Activated CD8-positive, alpha-beta T cell treated with anti-CD3 and anti-CD28 coated beads for 36 hours (primary cell): ENCODE results near the gene C8A. TPM values are rescaled to one million over a fixed set of nuclear protein-coding genes. Genes with fewer than 3 reads are reported as not detected.

Source experiments
- ATAC-seq: fragments of 200-7000 bp; cut with Tn5 transposase; one replicate; pipeline ENCODE4 v1.10.0; 2021; ENCODE audit warnings: mild to moderate bottlenecking, moderate library complexity
- CTCF ChIA-PET: fragments of 350-600 bp; sonication (Branson Sonifier 250); formaldehyde crosslinking; loops from one replicate; lab custom pipeline; 2021; ENCODE audit warnings: antibody characterized with exemption; lab: Charles Lee
- POLR2A ChIA-PET: fragments of 350-600 bp; sonication (Branson Sonifier 250); formaldehyde crosslinking; loops from one replicate; lab custom pipeline; 2021; ENCODE audit warnings: antibody characterized with exemption; lab: Charles Lee
- DNase-seq: peaks from one replicate; pipeline ENCODE4 v3.0.0-alpha.2; 2020
- H3K27ac Mint-ChIP-seq: one replicate; pipeline ENCODE4 v1.8.0; 2021; ENCODE audit warnings: mild to moderate bottlenecking, mixed read lengths
- H3K27me3 Mint-ChIP-seq: one replicate; pipeline ENCODE4 v1.8.0; 2021; ENCODE audit warnings: mixed read lengths
- H3K36me3 Mint-ChIP-seq: one replicate; pipeline ENCODE4 v1.8.0; 2021; ENCODE audit warnings: low read depth, mixed read lengths
- H3K4me1 Mint-ChIP-seq: one replicate; pipeline ENCODE4 v1.8.0; 2021; ENCODE audit warnings: low read depth, mixed read lengths
- H3K4me3 Mint-ChIP-seq: one replicate; pipeline ENCODE4 v1.8.0; 2021; ENCODE audit warnings: mild to moderate bottlenecking, moderate library complexity, mixed read lengths
- H3K9me3 Mint-ChIP-seq: one replicate; pipeline ENCODE4 v1.8.0; 2021; ENCODE audit warnings: mixed read lengths
- intact Hi-C: fragments of 100-400 bp; cut with micrococcal nuclease; formaldehyde crosslinking; loops from one replicate; pipeline ENCODE4 v1.10.0; 2022
- total RNA-seq, 2 experiments: library from RNA; stranded (reverse); gene quantifications; one replicate each; pipeline ENCODE4 v1.2.3, GENCODE V29; 2021
- TF ChIP-seq, protein P1 (sequence below): fragments of 200-600 bp; IDR thresholded peaks from one replicate; pipeline ENCODE4 v1.8.0; 2022; ENCODE audit warnings: antibody characterized with exemption, mild to moderate bottlenecking

The C8A gene
- total RNA-seq, 2 experiments from 2014 or later = not detected

DNA sequence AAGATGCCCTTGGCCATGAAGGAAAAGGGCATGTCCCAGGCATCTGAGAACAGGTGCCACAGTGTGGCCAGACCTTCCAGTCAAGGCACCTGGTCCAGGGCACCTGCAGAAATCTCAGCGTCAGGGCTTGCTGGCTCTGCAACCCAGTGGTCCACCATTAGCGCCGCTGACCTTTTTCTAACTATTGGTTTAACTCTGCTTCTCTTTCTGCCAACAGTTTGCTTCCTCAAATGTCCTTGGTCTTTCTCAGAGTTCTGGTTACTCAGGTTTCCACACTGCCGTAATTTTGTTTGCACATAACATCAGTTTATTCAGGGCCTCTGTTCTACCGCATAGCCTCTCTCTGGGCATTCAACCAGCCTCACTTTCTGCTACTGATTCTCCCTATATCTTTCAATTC, 18.9 kb upstream of the C8A start:
- no peak for ATAC-seq
- ChIA-PET CTCF (interaction anchor here (0.9 kb wide), 1 partner anchor 10 kb away, joined by 3 read pairs; no protein-coding TSS in a partner anchor), POLR2A (no interaction called here)
- Mint-ChIP-seq H3K36me3 (no peaks in the 10 kb centered on the region), H3K4me3 (no peak overlapping the region), H3K9me3 (no peaks in the 10 kb centered on the region), H3K27me3 (peaks cover 8% of the 10 kb centered on the region), H3K4me1 (peaks cover 5% of the 10 kb centered on the region), H3K27ac (no peak overlapping the region)
- TF ChIP-seq, protein P1, sequence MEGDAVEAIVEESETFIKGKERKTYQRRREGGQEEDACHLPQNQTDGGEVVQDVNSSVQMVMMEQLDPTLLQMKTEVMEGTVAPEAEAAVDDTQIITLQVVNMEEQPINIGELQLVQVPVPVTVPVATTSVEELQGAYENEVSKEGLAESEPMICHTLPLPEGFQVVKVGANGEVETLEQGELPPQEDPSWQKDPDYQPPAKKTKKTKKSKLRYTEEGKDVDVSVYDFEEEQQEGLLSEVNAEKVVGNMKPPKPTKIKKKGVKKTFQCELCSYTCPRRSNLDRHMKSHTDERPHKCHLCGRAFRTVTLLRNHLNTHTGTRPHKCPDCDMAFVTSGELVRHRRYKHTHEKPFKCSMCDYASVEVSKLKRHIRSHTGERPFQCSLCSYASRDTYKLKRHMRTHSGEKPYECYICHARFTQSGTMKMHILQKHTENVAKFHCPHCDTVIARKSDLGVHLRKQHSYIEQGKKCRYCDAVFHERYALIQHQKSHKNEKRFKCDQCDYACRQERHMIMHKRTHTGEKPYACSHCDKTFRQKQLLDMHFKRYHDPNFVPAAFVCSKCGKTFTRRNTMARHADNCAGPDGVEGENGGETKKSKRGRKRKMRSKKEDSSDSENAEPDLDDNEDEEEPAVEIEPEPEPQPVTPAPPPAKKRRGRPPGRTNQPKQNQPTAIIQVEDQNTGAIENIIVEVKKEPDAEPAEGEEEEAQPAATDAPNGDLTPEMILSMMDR = no peak
- intact Hi-C loops = loop anchor here (10.0 kb wide), 1 partner anchor 1209 kb away; no protein-coding TSS in a partner anchor
- DNase-seq = no peak

DNA sequence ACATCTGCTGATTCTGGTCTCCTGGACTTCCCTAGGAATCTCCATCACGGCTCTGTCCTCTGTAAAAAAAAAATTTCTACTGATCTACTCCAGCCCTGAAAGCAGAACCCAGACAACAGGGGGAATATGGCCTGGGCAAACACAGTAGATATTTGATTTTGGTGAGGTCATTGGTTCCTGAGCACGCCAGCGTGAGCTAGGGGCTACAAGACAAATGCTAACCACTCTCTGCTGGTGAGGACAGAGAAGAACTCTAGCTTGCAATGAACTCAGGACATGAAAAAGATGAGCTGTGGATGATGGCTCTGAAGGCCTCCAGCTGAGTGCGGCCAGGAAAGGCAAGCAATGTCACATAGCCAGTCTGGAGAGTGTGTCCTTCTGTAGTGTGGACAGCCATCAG, 18.2 kb upstream of the C8A start:
- CTCF ChIA-PET = no interaction called here
- Mint-ChIP-seq H3K9me3 (no peaks in the 10 kb centered on the region), H3K27ac (no peak overlapping the region), H3K4me1 (peaks cover 5% of the 10 kb centered on the region), H3K4me3 (no peak overlapping the region), H3K36me3 (no peaks in the 10 kb centered on the region), H3K27me3 (peaks cover 4% of the 10 kb centered on the region)
- ATAC-seq (no peak), DNase-seq (no peak)
- TF ChIP-seq, protein P1 = no peak
- intact Hi-C loops = loop anchor here (10.0 kb wide), 1 partner anchor 1208 kb away; no protein-coding TSS in a partner anchor
- POLR2A ChIA-PET = no interaction called here

DNA sequence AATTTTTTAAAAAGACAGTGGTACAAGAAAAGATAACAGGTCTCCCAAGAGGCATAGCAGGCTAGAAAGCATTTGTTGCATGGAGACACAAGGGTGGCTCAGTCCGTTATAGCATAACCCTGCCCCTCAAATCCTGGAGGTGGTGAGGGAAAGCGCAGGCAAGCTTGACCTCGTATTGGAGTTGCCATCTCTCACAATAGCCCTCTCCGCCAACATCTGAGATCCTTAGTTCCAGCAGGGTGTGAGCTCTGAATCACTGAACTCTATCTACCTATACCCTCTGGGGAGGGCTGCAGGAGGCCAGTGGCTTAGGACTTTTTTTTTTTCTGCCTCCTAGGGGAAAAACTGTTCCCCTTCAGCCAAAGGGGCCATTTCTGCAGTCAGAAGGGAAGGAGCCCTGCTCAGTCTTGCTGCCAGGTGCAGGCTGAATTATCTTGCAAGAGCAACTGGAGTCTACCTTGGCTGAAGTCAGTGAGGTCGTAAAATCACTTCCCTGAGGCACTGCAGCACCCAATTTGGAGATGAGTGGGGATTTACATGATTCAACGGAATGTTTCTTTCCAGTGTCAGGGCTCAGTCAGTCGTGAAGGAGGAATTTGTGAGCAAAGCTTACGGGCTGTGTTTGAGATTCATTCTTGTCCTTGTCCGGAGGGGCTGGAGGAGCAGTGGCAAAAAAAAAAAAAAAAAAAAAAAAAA, 17.2 kb upstream of the C8A start:
- Mint-ChIP-seq H3K27me3 (peaks cover 4% of the 10 kb centered on the region), H3K4me3 (no peak overlapping the region), H3K36me3 (no peaks in the 10 kb centered on the region), H3K27ac (no peak overlapping the region), H3K4me1 (peaks cover under 1% of the 10 kb centered on the region), H3K9me3 (no peaks in the 10 kb centered on the region)
- POLR2A ChIA-PET = no interaction called here
- CTCF ChIA-PET = no interaction called here
- no peak for ATAC-seq
- intact Hi-C loops = loop anchor here (10.0 kb wide), 1 partner anchor 1207 kb away; no protein-coding TSS in a partner anchor
- TF ChIP-seq, protein P1 = no peak
- no peak for DNase-seq

DNA sequence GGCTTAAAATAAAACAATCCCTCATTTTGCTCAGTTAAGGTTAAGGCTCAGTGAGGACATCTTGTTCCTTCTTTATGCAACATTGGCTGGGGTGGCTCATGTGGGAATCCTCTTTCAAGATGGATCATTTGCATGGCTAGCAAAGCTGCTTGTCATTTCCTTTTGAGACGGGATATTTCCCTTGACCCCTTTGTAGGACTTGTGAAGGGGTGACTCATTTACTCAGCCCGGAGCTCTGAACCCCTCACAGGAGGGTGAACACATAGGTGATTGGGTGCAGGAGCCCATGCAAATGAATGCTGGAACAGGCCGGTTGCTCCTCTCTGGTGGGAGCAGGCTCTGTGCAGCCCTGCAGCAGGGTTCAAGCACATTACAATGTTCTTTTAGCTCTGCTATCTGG, 15.8 kb upstream of the C8A start:
- peaks cover 4% of the 10 kb centered on the region for H3K27me3 Mint-ChIP-seq
- TF ChIP-seq, protein P1 = no peak
- ATAC-seq = no peak
- no peak overlapping the region for H3K27ac Mint-ChIP-seq
- no peaks in the 10 kb centered on the region for H3K36me3 Mint-ChIP-seq
- no peaks in the 10 kb centered on the region for H3K4me1 Mint-ChIP-seq
- ChIA-PET POLR2A (no interaction called here), CTCF (no interaction called here)
- no peak for DNase-seq
- H3K4me3 Mint-ChIP-seq = no peak overlapping the region
- intact Hi-C loops = loop anchor here (10.0 kb wide), 1 partner anchor 1206 kb away; no protein-coding TSS in a partner anchor
- no peaks in the 10 kb centered on the region for H3K9me3 Mint-ChIP-seq

DNA sequence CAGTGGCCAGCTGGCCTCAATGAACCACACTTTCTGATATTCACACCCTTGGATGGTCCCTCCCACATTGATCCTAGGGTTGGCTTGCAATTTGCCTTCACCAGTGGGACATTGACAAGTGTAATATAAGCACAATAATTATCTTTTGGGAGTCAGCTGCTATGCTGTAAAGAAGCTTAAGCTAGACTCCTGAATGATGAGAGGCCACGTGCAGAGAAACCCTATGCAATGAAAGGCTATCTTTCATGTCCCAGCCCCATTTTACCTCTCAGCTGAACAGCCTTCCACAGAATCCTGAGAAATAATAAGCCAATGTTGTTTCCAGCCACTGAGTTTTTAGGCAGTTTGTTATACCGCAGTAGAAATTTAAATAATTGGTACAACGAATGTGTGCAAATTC, 11.1 kb upstream of the C8A start:
- no peak for ATAC-seq
- H3K36me3 Mint-ChIP-seq = no peaks in the 10 kb centered on the region

More for the DNA sequence above, 11.1 kb upstream of the C8A start:
- Mint-ChIP-seq H3K9me3 (no peaks in the 10 kb centered on the region), H3K4me1 (no peaks in the 10 kb centered on the region), H3K4me3 (no peak overlapping the region), H3K27me3 (peaks cover 8% of the 10 kb centered on the region), H3K27ac (no peak overlapping the region)
- POLR2A ChIA-PET = interaction anchor here (0.5 kb wide), 1 partner anchor 259 kb away, joined by 3 read pairs; no protein-coding TSS in a partner anchor
- DNase-seq = no peak
- TF ChIP-seq, protein P1 = no peak
- intact Hi-C loops = no loop called here
- CTCF ChIA-PET = no interaction called here
